Erythroblast (primary cell): ENCODE data around the gene BCAP31.
"Not testable (repeated sequence)": the region's sequence is repeated elsewhere in the genome, so short reads cannot be mapped to it uniquely, and the experiment has no call there.

Experiments used
- DNase-seq, 2 experiments: peaks; one replicate each; lab custom pipeline; 2025; lab: John Stamatoyannopoulos, UW
- GATA1 ChIP-seq: IDR thresholded peaks from 2 replicates; pipeline ENCODE4 v1.6.1; 2011; ENCODE audit warnings: low read depth, mild to moderate bottlenecking, control low read depth, low read length, moderate library complexity
- POLR2A ChIP-seq: IDR thresholded peaks from 2 replicates; pipeline ENCODE4 v1.6.1; 2011; ENCODE audit warnings: mild to moderate bottlenecking, low read length

Gene BCAP31

DNA sequence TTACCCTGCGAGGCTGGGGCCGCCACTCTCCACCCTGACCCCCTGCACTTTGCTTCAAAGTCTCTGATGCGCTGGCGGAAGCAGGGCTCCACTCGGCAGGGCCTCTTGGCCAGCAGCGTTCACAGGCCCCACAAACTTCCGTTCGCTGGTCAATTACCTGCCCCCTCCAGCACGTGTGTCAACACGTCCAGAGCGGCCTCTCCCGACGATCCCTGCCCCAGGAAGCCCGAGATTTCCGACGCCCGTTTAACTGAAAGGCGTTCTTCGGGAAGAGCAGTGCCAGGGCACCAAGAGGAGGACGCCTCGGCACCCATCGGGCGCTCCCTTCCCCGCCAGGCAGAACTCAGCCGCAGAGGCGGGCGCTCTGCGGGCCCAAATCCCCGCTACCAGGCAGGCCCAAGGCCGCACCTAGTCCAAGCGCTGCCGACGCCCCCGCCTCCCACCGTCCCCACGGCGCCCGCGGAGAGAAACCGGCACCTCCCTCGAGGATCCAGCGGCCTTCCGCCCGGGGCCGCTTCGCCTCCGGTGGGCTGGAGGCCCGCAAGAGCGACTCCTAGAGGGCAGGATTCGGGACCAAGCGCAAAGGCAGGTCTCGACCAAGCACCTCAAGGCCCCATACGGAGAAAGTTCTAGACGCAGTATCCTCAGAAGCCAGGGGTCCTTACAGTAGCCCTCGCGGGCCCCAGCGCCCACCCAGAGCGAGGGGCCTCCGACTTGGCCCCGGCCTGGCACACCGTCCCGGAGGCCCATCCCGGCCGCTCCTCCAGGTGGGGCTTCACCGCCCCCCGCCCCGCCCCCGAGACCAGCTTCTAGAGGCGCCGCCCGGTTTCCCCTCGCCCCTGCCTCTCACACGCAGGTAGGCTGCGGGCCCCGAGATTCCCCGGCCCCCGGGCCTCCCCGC lies 586 bp downstream of the BCAP31 start:
- TF ChIP-seq POLR2A (no peak), GATA1 (no peak)
- DNase-seq, result peak; percentile 72 to 79

DNA sequence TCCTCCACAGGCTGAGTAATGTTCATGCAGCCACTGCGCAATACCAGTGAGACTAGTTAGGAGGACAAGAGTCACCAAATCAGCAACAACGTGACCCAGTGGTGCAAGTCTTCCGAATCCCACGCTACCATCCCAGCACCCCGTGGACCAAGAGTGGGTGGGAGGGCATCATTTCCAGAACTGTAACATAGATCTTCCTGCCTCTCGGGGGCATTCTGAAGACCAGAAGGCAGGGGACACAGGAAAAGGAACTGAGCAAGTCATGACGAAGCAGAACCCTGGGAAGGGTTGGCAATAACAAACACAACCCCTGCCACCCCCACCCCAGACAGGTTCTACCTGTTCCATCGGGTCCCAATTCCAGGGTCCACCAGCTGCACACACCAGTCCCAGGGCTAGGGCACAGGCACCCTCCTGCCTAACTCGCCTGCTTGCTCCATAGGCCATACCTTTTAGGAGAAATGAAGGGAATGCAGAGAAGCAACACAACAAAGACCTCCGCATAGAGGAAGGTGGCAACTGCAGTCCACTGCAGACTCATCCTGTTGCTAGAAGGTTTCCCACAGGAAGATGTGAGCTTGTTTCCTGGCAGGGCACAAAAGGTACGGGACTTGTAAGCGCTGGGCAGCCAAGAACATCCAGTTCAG lies 1.4 kb downstream of the BCAP31 start:
- DNase-seq, result peak; percentile 11 to 27
- TF ChIP-seq GATA1, result no peak
- TF ChIP-seq POLR2A, result no peak

DNA sequence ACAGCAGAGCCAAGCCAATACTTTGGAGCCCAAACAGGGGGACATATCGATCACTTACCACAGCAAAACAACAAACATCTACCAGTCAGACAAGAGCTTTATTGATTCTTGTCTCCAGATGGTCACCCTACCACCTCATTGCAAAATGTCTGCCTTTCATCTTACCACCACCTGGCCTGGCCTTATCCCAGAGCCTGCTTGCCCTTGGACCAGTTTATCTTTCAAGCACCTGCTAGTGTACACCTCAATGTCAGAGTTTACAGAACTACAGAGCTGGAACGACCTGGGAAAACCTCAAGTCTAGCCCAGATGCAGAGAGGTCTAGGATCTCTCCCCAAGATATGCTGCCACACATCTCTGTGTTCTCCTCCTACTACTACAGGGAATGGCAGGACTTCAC lies 4.5 kb downstream of the BCAP31 start:
- DNase-seq, result no peak
- no peak for TF ChIP-seq GATA1
- no peak for TF ChIP-seq POLR2A

DNA sequence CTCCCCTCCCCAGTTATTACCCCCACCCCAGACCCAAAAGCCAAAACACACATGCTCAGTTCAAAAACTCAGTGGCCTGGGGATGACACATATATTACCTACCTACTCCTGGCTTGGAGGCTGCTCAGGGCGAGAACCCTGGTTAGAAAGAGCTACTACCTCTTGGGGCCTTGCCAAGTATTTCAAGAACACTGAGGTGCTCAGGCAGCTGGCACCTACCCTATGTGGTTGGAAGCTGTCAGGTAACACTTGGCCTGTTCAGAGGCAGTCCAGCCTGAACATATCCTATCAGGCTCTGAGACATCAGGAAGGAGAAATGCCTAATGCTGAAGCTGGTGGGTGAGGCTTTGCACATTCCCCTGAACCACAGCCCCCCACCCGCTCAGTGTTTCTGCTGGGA lies 4.9 kb downstream of the BCAP31 start:
- TF ChIP-seq POLR2A, result no peak
- no peak for TF ChIP-seq GATA1
- no peak for DNase-seq

DNA sequence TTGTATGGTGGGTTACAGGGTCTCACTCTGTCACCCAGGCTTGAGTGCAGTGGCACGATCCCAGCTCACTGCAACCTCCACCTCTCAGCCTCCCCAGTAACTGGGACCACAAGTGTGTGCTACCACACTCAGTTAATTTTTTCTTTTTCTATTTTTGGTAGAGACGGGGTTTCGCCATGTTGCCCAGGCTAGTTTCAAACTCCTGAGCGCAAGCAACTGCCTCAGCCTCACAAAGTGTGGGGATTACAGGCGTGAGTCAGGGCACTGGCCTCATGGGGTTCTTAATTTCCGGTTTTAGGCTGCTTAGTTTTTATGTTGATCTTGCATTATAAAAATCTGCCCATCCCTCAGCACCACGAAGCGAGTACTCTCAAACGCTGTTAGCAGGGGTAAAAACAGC lies 6.7 kb downstream of the BCAP31 start:
- no peak for DNase-seq
- TF ChIP-seq POLR2A (no peak), GATA1 (no peak)

DNA sequence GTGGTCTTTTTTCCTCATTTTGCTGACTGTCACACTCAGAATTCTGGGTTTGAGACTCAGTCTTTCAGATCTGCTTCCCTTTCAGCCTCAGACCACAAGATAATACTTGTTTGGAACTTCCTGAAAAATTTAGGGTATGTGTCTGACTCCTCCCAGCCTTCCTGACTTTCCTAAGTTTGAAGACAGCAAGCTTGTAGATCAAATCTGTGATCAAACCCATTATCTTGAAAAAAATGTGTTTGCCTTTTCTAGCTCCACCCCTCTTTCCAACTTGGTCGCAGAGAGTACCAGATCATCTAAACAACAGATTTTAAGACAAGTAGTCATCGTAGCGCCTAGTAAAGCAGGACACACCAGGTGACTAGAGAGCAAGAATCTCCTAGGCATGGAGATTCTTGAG lies 9.9 kb downstream of the BCAP31 start:
- no peak for TF ChIP-seq POLR2A
- TF ChIP-seq GATA1, result no peak

DNA sequence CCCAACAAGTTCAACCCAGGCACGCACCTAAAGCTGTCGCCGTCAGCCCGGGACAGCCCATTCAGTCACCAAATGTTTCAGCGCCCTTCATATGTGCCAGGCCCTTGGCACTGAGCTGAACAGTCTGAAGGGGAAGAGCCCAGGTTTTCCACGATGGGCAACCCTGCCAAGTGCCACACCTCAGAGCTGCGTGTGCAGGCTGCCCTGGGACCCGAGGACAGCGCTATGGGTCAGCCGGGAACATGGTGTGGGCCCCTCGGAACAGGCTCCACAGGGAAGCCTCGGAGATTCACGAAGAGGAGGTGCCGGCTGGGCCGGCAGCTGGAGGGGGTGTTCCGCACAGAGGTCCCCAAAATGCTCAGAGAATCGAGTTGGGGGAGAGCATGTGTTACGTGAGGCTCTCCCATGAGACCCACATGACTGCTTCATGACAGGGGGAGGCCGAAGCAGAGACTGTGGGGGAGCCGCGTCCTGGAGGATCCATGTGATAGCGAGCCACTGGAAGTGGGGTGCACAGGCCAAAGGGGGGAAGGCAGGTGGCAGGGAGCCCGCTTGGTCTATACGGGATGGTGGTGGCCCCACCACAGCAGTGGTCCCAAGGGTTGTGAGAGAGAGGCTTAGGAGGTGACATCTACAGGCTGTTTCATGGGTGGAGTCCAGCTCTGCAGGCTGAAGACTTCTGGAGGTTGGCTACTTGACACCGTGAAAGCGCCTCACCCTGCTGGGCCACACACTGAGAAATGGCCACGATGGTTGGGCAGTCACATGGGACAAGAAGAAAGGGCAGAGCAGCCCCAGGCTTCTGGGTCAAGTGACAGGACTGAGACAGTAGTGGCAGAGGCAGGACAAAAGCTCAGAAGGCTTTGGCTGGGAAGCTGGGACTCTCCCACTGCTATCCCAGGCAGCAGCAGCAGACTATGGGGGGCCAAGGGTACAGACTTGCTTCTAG lies 14.2 kb downstream of the BCAP31 start:
- TF ChIP-seq POLR2A (no peak), GATA1 (no peak)
- no peak for DNase-seq

More for the DNA sequence above, 9.9 kb downstream of the BCAP31 start:
- no peak for DNase-seq

DNA sequence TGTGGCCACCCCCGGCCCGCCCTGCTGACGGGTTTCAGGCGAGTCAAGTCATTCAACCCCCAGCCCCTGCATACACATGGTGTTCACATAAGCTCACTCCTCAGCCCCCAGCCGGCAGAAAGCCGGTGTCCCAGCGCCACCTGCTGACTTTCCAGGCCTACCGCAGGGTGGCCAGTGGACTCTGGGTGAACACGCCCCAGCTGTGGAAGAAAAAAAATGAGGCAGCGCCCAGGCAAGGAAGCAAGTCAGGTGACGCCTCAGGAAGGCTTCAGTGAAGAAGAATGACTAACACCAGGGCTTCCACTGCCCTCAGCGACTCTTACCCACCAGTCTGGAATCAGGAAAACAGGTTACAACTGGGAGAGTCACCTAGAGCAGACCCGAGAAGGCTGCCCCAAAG lies 15.8 kb downstream of the BCAP31 start:
- TF ChIP-seq GATA1 (no peak), POLR2A (no peak)
- DNase-seq, result peak; percentile 78 to 86

DNA sequence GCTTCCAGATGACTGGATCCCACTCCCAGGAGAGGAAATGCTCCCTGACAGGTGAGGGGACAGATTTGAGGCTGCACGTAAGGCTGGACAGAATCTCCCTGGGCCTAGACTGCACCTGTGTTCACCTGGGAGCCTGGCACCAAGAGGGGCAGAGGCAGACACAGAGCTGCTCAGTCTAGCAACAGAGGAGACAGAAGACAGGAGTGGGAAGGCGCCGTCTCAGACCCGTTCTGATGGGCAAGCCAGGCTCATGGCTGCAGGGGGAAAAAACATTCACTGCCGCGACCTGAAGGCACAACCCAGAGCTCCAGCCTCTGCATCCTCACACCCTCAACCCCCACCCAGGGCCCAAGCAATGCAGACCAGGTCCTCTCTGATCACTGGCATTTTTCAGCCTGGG lies 16.8 kb downstream of the BCAP31 start:
- no peak for DNase-seq
- TF ChIP-seq GATA1 (no peak), POLR2A (no peak)

DNA sequence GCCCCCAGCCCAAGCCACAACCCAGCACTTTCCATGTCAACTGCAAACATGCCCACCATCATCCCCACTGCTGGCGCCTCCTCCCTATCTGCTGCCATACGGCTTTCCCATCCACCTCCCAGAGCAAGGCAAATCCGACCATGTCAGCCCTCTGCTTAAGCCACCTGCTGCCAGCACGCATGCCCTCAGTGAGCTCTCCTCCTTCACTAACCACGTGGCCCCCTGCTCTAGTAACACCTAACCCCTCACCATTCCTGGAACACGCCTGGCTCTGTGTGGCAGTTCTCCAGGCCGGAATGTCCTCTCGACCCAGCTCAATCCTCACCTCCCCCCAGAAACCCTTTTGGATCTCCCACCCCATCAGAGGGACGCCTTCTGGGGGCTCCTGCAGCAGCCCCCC lies 17.4 kb downstream of the BCAP31 start:
- no peak for DNase-seq
- TF ChIP-seq GATA1 (no peak), POLR2A (no peak)

DNA sequence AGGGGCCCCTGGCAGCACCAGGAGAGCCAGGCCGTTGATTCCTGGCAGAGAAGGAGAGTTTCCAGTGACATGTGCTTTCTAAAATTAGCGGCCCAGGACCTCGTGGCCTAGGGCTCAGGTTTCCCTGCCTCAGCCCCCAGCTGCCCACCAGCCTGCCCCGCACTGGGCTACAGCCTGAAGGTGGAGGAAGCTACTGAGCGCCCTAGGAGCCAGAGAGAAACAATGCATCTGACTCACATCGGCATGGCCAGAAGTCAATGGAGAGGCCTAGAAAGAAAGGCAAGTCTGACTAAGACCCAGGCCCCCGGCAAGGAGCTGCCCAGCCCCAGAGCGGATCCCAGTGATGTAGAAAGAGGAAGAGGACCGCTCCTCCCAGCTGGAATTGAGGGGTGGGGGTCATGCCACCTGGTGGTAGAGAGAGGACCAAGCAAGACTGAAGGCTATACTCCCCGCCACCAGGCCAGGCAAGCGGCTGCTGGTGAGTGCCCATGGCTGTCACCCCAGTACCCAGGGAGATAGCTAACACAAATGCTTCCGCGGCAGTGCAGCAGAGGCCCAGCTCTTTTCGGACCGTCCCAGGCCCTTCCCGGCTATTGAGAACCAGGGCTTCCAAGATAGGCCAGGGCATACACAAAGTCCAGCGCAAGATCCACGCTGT lies 18.7 kb downstream of the BCAP31 start:
- DNase-seq, result not testable (repeated sequence)

DNA sequence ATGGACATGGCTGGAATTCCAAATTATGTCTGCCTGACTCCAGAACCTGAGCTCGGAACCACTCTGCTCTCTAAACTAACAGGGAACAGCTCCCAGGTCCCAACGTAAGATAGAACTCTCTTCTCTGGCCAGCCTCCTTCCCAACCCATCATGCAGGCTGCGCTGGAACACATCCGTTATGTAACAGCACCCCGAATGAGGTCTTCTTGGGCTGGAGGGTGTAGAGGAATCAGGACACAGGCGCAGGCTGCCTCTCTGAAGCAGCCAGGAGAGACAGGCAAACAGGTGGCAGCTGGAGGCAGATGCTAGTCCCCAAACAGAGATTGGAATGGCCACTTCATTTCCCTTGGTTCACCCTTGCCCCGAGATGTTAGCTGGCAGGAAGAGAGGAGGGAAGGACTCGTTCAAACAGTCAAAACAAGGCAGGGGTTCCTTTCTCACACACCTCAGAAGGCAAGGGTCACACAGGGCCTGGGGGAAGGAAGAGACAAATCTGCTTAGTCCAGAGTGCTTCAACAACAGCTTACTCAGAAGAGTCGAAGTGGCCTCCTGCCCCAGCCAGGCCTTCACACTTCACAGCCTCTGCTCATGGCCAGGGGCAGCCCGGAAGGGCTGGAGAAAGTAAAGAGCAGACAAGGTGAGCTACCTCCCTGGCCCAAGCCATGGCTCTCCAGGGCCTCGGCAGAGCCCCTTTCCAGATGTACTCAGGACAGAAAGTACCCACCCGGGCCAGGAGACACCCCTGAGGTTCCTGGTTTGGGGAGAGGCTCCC lies 19.4 kb downstream of the BCAP31 start:
- not testable (repeated sequence) for DNase-seq
